IPS-15b (cell line): ENCODE data around the gene YIPF4.
A peak's percentile ranks its signal among the peaks of the same experiment; 100 is the strongest.
"Not testable (repeated sequence)": the region's sequence is repeated elsewhere in the genome, so short reads cannot be mapped to it uniquely, and the experiment has no call there.

ENCODE experiments used
- H3K27me3 ChIP-seq: one replicate; pipeline ENCODE4 v1.6.1; 2013; ENCODE audit warnings: low read length; ENCODE audit not compliant: control insufficient read depth, insufficient read depth
- H3K36me3 ChIP-seq: one replicate; pipeline ENCODE4 v1.6.1; 2013; ENCODE audit warnings: low read length; ENCODE audit not compliant: control insufficient read depth, insufficient read depth
- H3K4me1 ChIP-seq: one replicate; pipeline ENCODE4 v1.6.1; 2013; ENCODE audit warnings: mild to moderate bottlenecking, low read length; ENCODE audit not compliant: control insufficient read depth, insufficient read depth
- H3K4me3 ChIP-seq: one replicate; pipeline ENCODE4 v1.5.1; 2013; ENCODE audit warnings: low read depth, low read length
- H3K9ac ChIP-seq: one replicate; pipeline ENCODE4 v1.6.1; 2013; ENCODE audit warnings: low read depth, mild to moderate bottlenecking, low read length
- H3K9me3 ChIP-seq: one replicate; pipeline ENCODE4 v1.6.1; 2013; ENCODE audit warnings: mild to moderate bottlenecking, low read length; ENCODE audit not compliant: control insufficient read depth, insufficient read depth

YIPF4 gene

DNA sequence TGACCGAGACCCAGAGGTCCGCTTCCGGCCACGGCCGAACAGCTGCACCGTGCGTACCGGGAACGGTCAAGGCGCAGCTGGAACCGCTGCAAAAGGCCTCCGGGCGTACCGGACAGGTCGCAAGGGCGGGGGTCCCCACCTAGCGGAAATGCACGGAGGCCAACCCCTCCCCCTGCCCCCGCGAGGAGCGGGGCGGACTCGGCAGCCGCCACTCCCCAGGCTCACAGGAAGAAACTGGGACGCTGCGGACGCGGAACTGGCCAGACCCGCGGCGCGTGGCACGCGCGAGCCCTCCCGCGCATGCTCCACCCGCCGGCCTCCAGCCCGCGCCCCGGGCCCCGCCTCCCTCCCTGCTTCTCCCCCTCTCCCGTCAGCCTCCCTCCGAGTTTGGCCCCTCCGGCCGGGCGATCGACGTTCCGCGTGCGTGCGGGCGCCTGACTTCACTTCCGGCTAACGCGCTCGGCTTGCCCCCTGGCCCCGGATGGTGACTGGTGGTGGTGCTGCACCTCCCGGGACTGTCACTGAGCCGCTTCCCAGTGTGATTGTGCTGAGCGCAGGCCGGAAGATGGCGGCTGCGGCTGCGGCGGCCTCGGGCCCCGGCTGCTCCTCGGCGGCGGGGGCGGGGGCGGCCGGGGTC is 79.1 kb downstream of the YIPF4 start, which contains the start of gene BIRC6:
BIRC6 (plus strand) TSS at position 343 of the 637 bp plus-strand sequence; CDS start at position 482, 139 bp downstream.
- Histone ChIP-seq H3K9me3 (no peaks in the 10 kb centered on the region), H3K36me3 (no peaks in the 10 kb centered on the region), H3K4me3 (peak within 1 kb of the TSS; percentile 97), H3K9ac (peak within 1 kb of the TSS; percentile 95), H3K27me3 (no peaks in the 10 kb centered on the region), H3K4me1 (peaks cover 4% of the 10 kb centered on the region)

DNA sequence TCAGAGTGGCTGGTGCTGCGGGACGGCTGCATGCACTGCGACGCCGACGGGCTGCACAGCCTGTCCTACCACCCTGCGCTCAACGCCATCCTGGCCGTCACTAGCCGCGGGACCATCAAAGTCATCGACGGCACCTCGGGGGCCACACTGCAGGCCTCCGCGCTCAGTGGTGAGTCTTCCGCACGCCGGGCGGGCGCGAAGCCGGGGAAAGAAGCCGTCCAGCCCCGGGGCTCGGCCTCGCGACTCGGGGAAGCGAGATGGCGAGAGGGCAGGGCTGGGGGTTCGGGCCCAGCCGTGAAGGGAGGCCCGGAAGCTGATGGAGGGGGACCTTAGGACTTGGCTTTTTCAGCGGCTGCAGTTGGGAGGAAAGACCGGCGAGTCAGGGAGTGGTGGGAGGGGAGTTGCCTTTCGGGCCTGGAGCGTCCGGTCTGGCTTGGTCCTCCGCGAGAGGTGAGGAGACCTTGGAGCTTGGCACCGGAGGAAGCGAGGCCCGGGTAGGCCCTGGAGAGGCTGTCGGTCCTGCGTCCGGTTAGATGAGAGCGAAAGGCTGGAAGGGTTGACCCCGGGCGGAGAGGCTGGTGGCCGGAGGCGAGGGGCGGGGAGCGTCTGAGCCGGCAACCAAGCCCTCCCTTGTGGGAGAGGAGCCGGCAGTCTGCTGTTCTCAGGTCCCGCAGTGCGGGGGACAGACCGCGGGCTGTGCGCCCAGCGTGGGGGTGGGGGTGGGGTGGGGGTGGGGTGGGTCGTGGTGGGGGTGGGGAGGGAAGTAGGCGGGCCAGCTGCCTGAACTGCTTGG is 79.8 kb downstream of the YIPF4 start:
- H3K9ac ChIP-seq = peak overlapping the region; percentile 95
- H3K4me3 ChIP-seq = peak overlapping the region; percentile 97

DNA sequence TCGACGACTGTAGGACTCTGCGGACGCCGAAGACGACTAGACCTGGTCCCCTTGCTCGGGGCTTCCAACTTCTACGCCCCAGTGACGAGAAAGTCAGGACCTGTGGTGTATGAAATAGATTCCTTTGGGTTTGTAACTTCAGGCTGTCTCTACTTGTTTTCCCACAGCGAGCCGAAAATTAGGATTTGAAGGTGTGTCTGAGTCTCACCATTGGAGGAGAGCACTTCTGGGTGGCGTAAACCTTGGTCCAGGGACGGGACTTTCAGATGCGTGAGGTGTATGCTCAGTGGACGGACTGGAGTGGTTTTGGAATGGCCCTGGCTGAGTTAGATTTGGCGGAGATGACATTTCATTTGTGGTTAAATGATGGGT is 80.4 kb downstream of the YIPF4 start:
- peaks cover 4% of the 10 kb centered on the region for H3K4me1 ChIP-seq
- no peaks in the 10 kb centered on the region for H3K36me3 ChIP-seq
- H3K9ac ChIP-seq = peak overlapping the region; percentile 82

More for the DNA sequence above, 79.8 kb downstream of the YIPF4 start:
- H3K27me3 ChIP-seq = no peaks in the 10 kb centered on the region
- no peaks in the 10 kb centered on the region for H3K36me3 ChIP-seq
- H3K9me3 ChIP-seq = no peaks in the 10 kb centered on the region
- H3K4me1 ChIP-seq = peaks cover 4% of the 10 kb centered on the region

DNA sequence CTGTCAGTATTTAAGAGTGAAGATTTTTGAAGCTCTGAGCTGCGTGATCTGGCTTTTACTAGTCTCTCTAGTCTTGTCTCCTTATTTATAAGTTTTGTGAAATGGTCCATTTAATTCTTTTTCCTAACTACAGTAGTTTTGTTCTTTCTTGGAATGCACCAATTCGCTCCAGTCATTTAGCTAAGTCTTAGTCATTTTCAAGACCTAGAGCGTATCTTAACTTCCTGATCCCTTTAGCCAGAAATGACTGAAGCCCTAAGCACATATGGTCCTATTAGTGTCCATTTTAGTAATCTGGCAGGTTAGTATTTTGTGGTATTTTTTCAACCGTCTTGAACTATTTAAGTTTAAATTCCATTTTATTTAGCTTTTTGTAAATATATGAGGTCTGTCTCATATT is 82.7 kb downstream of the YIPF4 start:
- H3K36me3 ChIP-seq = no peaks in the 10 kb centered on the region
- H3K4me3 ChIP-seq = no peak overlapping the region
- H3K4me1 ChIP-seq = peaks cover 4% of the 10 kb centered on the region
- no peaks in the 10 kb centered on the region for H3K9me3 ChIP-seq
- no peak overlapping the region for H3K9ac ChIP-seq
- no peaks in the 10 kb centered on the region for H3K27me3 ChIP-seq

More for the DNA sequence above, 80.4 kb downstream of the YIPF4 start:
- Histone ChIP-seq H3K27me3 (no peaks in the 10 kb centered on the region), H3K4me3 (peak overlapping the region; percentile 89), H3K9me3 (no peaks in the 10 kb centered on the region)

DNA sequence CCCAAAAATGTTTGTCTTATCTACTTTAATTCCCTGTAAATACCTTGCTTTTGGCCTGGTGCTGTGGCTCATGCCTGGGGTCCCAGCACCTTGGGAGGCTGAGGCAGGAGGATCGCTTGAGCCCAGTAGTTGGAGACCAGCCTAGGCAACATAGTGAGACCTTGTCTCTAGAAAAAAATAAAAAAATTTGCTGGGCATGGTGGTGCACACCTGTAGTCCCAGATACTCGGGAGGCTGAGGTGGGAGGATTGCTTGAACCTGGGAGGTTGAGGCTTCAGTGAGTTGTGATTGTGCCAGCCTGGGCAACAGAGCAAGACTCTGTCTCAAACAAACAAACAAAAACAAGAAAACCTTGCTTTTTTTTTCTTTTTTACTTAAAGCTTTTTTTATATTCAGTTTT is 85.3 kb downstream of the YIPF4 start:
- H3K9me3 ChIP-seq, H3K4me3 ChIP-seq, H3K9ac ChIP-seq, H3K4me1 ChIP-seq, H3K36me3 ChIP-seq, H3K27me3 ChIP-seq: not testable (repeated sequence)

DNA sequence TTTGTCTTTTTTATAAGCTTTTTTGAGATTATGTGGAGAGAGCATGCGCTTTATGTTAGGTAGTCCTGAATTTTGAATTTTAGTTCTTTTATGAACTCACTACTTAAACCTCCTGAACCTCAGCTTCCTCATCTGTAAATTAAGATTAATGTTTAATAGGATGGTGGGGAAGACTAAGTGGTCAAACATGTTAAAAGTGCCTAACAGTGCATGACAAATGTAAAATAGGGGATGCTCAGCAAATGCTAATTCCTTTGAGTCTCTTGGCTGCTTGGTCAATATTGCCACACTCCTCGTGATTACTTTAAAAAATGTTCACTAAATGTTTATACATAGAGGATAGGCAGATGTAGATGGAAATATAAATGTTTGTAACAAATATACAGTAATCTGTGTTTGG is 85.9 kb downstream of the YIPF4 start:
- Histone ChIP-seq H3K9ac (no peak overlapping the region), H3K27me3 (no peaks in the 10 kb centered on the region), H3K9me3 (no peaks in the 10 kb centered on the region), H3K4me3 (no peak overlapping the region), H3K4me1 (peaks cover 2% of the 10 kb centered on the region), H3K36me3 (no peaks in the 10 kb centered on the region)

DNA sequence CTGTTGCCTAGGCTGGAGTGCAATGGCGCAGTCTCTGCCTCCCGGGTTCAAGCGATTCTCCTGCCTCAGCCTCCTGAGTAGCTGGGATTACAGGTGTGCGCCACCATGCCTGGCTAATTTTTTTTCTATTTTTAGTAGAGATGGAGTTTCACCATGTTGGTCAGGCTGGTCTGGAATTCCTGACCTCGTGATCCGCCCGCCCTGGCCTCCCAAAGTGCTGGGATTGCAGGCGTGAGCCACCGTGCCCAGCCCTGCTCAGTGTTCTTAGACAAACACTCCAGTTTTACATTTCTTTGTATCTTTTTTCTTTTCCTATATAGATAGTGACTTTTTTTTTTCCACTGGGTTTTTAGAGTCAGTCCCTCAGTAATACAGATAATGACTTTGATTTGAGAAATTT is 86.6 kb downstream of the YIPF4 start:
- H3K9me3 ChIP-seq, H3K27me3 ChIP-seq, H3K36me3 ChIP-seq, H3K9ac ChIP-seq, H3K4me3 ChIP-seq, H3K4me1 ChIP-seq: not testable (repeated sequence)

DNA sequence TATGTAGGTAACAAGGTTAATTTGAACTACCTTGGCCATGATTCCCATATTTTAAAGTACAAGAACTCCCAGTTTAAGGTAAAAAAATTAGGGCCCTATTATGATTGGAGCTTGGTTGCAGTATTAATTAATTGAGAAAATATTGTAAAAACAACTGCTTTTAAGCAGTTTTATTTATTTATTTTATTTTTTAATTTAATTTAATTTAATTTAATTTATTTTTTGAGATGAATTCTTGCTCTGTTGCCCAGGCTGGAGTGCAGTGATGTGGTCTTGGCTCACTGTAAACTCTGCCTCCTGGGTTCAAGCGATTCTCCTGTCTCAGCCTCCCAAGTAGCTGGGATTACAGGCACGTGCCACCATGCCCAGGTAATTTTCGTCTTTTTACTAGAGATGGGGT is 88.0 kb downstream of the YIPF4 start:
- H3K4me1 ChIP-seq, H3K9me3 ChIP-seq, H3K27me3 ChIP-seq, H3K36me3 ChIP-seq, H3K9ac ChIP-seq, H3K4me3 ChIP-seq: not testable (repeated sequence)
